Esophagus muscularis mucosa (tissue), 4 donors: Measurements from ENCODE around the gene WRAP53. TPM values are rescaled to one million over a fixed set of nuclear protein-coding genes. Genes with fewer than 3 reads are reported as not detected.

ENCODE experiments used
- DNase-seq: peaks from one replicate; pipeline ENCODE4 v3.0.0-alpha.2; 2017; ENCODE audit errors: extremely low spot score
- H3K27ac ChIP-seq, 4 donors: fragments of 200-600 bp; sonication (generic); replicated peaks in 1 of 4; 1 replicate in 3 of 4; 2 replicates in 1 of 4; pipeline ENCODE4 v1.5.1; 2016 to 2019; ENCODE audit warnings: mild to moderate bottlenecking in 1 of 4
- H3K27me3 ChIP-seq, 4 donors: fragments of 200-600 bp; sonication (generic); one replicate each; pipeline versions ENCODE4 v1.5.1 to v1.6.0; 2016 to 2019
- H3K36me3 ChIP-seq, 4 donors: fragments of 200-600 bp; sonication (generic); one replicate each; pipeline ENCODE4 v1.5.1; 2016 to 2019
- H3K4me1 ChIP-seq, 4 donors: fragments of 200-600 bp; sonication (generic); one replicate each; pipeline ENCODE4 v1.5.1; 2016 to 2019
- H3K4me3 ChIP-seq, 4 donors: fragments of 200-600 bp; sonication (generic); 1 replicate in 2 of 4; 2 replicates in 2 of 4; pipeline ENCODE4 v1.5.1; 2016 to 2019; ENCODE audit warnings: mild to moderate bottlenecking in 4 of 4, moderate library complexity in 1 of 4
- H3K9me3 ChIP-seq, 4 donors: fragments of 200-600 bp; sonication (generic); 1 replicate in 3 of 4; 2 replicates in 1 of 4; pipeline ENCODE4 v1.5.1; 2016 to 2019
- CTCF ChIP-seq, 3 experiments: fragments of 200-600 bp in 2 of 3; fragments of 450-650 bp in 1 of 3; sonication (generic) in 2 of 3; IDR thresholded peaks; one replicate each; pipeline ENCODE4 v1.5.1; 2017 to 2019; ENCODE audit warnings: antibody characterized with exemption in 3 of 3, mild to moderate bottlenecking in 2 of 3, moderate library complexity in 1 of 3
- EP300 ChIP-seq: sonication (generic); formaldehyde crosslinking; IDR thresholded peaks from one replicate; pipeline ENCODE4 v1.6.1; 2017; ENCODE audit warnings: antibody characterized with exemption
- POLR2A ChIP-seq: fragments of 450-650 bp; IDR thresholded peaks from one replicate; pipeline ENCODE4 v1.6.1; 2017; ENCODE audit warnings: antibody characterized with exemption, moderate library complexity, mild to moderate bottlenecking, low read depth
- POLR2AphosphoS5 ChIP-seq, 2 donors: sonication (generic); formaldehyde crosslinking; IDR thresholded peaks; one replicate each; pipeline ENCODE4 v1.6.1; 2017; ENCODE audit warnings: antibody characterized with exemption in 2 of 2
- WGBS: methylation state at CpG from one replicate; pipeline ENCODE4 v1.1.5; 2018; 5-methylcytosine and 5-hydroxymethylcytosine counted together
- intact Hi-C: fragments of 100-400 bp; cut with DNase I; formaldehyde crosslinking; loops from one replicate; pipeline ENCODE4 v1.15.1; 2023
- total RNA-seq, 4 donors: library from RNA; depleted of rRNA; stranded (reverse); fragments of >200 nt; gene quantifications; one replicate each; pipeline versions ENCODE4 v1.1.0 to v1.2.1, GENCODE V29; 2016

Gene WRAP53
- total RNA-seq, 4 donors from 2014 or later = 3.3 to 6.4 (median 3.8) TPM

DNA sequence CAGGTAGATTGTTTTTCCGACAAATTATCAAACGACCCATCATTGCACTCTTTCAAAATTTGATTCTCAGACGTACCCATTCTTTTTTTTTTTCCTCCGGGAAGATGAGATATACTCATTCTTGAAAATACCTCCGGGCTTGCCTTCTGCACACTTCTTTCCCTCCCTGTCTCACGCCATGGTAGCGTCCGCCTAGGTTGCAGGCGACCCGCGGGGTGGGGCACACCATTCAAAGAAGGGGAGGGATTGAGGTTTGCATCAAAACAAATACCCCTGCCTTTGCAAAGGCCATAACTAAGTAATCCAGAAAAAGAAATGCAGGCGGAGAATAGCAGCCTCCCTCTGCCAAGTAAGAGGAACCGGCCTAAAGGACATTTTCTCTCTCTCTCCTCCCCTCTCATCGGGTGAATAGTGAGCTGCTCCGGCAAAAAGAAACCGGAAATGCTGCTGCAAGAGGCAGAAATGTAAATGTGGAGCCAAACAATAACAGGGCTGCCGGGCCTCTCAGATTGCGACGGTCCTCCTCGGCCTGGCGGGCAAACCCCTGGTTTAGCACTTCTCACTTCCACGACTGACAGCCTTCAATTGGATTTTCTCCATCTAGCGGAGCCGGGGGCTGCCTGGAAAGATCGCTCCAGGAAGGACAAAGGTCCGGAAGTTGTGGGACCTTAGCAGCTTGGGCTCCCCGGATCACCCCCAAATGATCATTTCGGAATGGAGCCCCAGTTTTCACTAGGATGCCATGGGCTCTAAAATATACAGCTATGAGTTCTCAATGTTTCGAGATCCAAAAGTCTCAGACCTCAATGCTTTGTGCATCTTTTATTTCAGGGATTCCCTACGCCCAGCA is 1.8 kb upstream of the WRAP53 start:
- Histone ChIP-seq H3K27ac (peak overlapping the region; percentile 90 to 96 (median 92)), H3K4me3 (peak overlapping the region; percentile 68 to 87 (median 81)), H3K4me1 (peaks cover 22 to 40% (median 37%) of the 10 kb centered on the region in 4 donors), H3K36me3 (peaks cover 0 to 10% (median 3%) of the 10 kb centered on the region in 4 donors), H3K9me3 (no peaks in the 10 kb centered on the region), H3K27me3 (no peaks in the 10 kb centered on the region)
- TF ChIP-seq POLR2A = peak; percentile 85
- TF ChIP-seq CTCF (IDR thresholded peaks at IDR 0.05) = no peak
- TF ChIP-seq EP300 = no peak
- TF ChIP-seq POLR2AphosphoS5 (IDR thresholded peaks at IDR 0.05) = peak; percentile 87 to 96
- under 1% methylated on average over 29 of the region's 30 CpGs for WGBS
- peak; percentile 95 for DNase-seq
- intact Hi-C loops = loop anchor here (2.0 kb wide), 1 partner anchor 54 kb away; no protein-coding TSS in a partner anchor

GRCh38 chr17:7687072-7687907 is 987 bp upstream of the WRAP53 start, which contains the start of gene TP53:
TP53 (minus strand) TSS chr17:7687490; CDS start chr17:7676594, 10,896 bp downstream.
- Histone ChIP-seq H3K4me3 (peak within 1 kb of the TSS; percentile 68 to 87 (median 81)), H3K9me3 (no peaks in the 10 kb centered on the region), H3K27me3 (no peaks in the 10 kb centered on the region), H3K36me3 (peaks cover 0 to 15% (median 5%) of the 10 kb centered on the region in 4 donors), H3K27ac (peak within 1 kb of the TSS; percentile 90 to 96 (median 92)), H3K4me1 (peaks cover 22 to 40% (median 37%) of the 10 kb centered on the region in 4 donors)
- intact Hi-C loops = loop anchor here (2.0 kb wide), 1 partner anchor 54 kb away; no protein-coding TSS in a partner anchor
- TF ChIP-seq POLR2AphosphoS5 (IDR thresholded peaks at IDR 0.05) (peak; percentile 88 to 95), POLR2A (peak; percentile 48), CTCF (IDR thresholded peaks at IDR 0.05) (peak in 1 of 3 experiments; percentile 11), EP300 (no peak)
- DNase-seq = peak; percentile 96
- 0% methylated on average over 29 of the region's 30 CpGs for WGBS

DNA sequence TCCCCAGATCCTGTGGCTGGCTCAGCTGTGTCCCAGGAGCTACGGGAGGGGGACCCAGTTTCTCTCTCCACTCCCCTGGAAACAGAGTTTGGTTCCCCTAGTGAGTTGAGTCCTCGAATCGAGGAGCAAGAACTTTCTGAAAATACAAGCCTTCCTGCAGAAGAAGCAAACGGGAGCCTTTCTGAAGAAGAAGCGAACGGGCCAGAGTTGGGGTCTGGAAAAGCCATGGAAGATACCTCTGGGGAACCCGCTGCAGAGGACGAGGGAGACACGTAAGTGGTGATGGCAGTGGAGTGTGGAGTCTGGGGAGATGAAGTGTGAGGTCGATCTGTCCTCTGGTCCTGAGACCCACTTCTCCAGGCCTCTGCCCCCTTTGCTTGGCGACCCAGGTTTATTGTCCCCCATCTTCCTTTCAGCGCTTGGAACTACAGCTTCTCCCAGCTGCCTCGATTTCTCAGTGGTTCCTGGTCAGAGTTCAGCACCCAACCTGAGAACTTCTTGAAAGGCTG is 585 bp downstream of the WRAP53 start:
- Histone ChIP-seq H3K9me3 (no peaks in the 10 kb centered on the region), H3K27me3 (no peaks in the 10 kb centered on the region), H3K36me3 (peaks cover 0 to 27% (median 10%) of the 10 kb centered on the region in 4 donors), H3K4me3 (peak overlapping the region; percentile 68 to 87 (median 81)), H3K27ac (peak overlapping the region; percentile 80 to 95 (median 90)), H3K4me1 (peaks cover 22 to 36% (median 35%) of the 10 kb centered on the region in 4 donors)
- intact Hi-C loops = no loop called here
- no peak for TF ChIP-seq CTCF (IDR thresholded peaks at IDR 0.05)
- TF ChIP-seq EP300 = no peak
- TF ChIP-seq POLR2A = no peak
- TF ChIP-seq POLR2AphosphoS5 (IDR thresholded peaks at IDR 0.05) = no peak
- 16% methylated on average over 12 of the region's 13 CpGs for WGBS
- DNase-seq = no peak

- Histone ChIP-seq H3K27ac (no peak overlapping the region), H3K4me1 (no peaks in the 10 kb centered on the region), H3K36me3 (peaks cover 4 to 52% (median 18%) of the 10 kb centered on the region in 4 donors), H3K9me3 (no peaks in the 10 kb centered on the region), H3K27me3 (peaks cover 0 to 3% (median 0%) of the 10 kb centered on the region in 4 donors), H3K4me3 (no peak overlapping the region)
- no peak for DNase-seq
- 94% methylated on average over 10 of the region's 10 CpGs for WGBS
- intact Hi-C loops = no loop called here
- TF ChIP-seq CTCF (IDR thresholded peaks at IDR 0.05) (no peak), POLR2A (no peak)
Measured at GRCh38 chr17:7695586-7695985, 7.3 kb downstream of the WRAP53 start.
